NCI-H2227 (cell line): ENCODE measurements around the gene WWC2.
"Not testable (repeated sequence)": the region's sequence is repeated elsewhere in the genome, so short reads cannot be mapped to it uniquely, and the experiment has no call there.

Experiments
- DNase-seq: peaks from one replicate; lab custom pipeline; 2025; ENCODE audit not compliant: unreplicated experiment; lab: John Stamatoyannopoulos, UW

The WWC2 gene

GRCh38 chr4:183100298-183100599 lies 1.2 kb downstream of the WWC2 start:
- no peak for DNase-seq

GRCh38 chr4:183100827-183101226 lies 1.8 kb downstream of the WWC2 start:
- DNase-seq, result no peak

- DNase-seq, result no peak
These were observed 3.0 kb downstream of the WWC2 start for GRCh38 chr4:183101956-183102480.

GRCh38 chr4:183105092-183105491 lies 6.0 kb downstream of the WWC2 start:
- DNase-seq, result no peak

- no peak for DNase-seq
These were observed 7.8 kb downstream of the WWC2 start for GRCh38 chr4:183106839-183107238.

- no peak for DNase-seq
These were observed 8.9 kb downstream of the WWC2 start for GRCh38 chr4:183107891-183108459.

- no peak for DNase-seq
These were observed 11.2 kb downstream of the WWC2 start for GRCh38 chr4:183110244-183110643.

- no peak for DNase-seq
These were observed 12.4 kb downstream of the WWC2 start for GRCh38 chr4:183111452-183111885.

GRCh38 chr4:183118141-183118540 lies 19.1 kb downstream of the WWC2 start:
- no peak for DNase-seq

GRCh38 chr4:183118585-183118984 lies 19.5 kb downstream of the WWC2 start:
- DNase-seq, result no peak

- not testable (repeated sequence) for DNase-seq
These were observed 22.6 kb downstream of the WWC2 start for GRCh38 chr4:183121660-183122059.

GRCh38 chr4:183124228-183124627 lies 25.2 kb downstream of the WWC2 start:
- no peak for DNase-seq

GRCh38 chr4:183124865-183125264 lies 25.8 kb downstream of the WWC2 start:
- no peak for DNase-seq

GRCh38 chr4:183129125-183129524 lies 30.1 kb downstream of the WWC2 start:
- DNase-seq, result no peak

GRCh38 chr4:183129675-183130074 lies 30.6 kb downstream of the WWC2 start:
- no peak for DNase-seq

- no peak for DNase-seq
These were observed 31.5 kb downstream of the WWC2 start for GRCh38 chr4:183130328-183131155.

- DNase-seq, result no peak
These were observed 33.0 kb downstream of the WWC2 start for GRCh38 chr4:183132081-183132480.

- DNase-seq, result no peak
These were observed 33.8 kb downstream of the WWC2 start for GRCh38 chr4:183132865-183133264.

GRCh38 chr4:183136855-183137254 lies 37.8 kb downstream of the WWC2 start:
- DNase-seq, result no peak

GRCh38 chr4:183139058-183139750 lies 40.1 kb downstream of the WWC2 start:
- no peak for DNase-seq

- no peak for DNase-seq
These were observed 41.0 kb downstream of the WWC2 start for GRCh38 chr4:183139972-183140570.

GRCh38 chr4:183140911-183141320 lies 41.9 kb downstream of the WWC2 start:
- DNase-seq, result no peak
